H1 (cell line): ENCODE data around the gene COL12A1. TPM values are rescaled to one million over a fixed set of nuclear protein-coding genes. Genes with fewer than 3 reads are reported as not detected.

Experiments
- EZH2 ChIP-seq: fragments of 200-600 bp; sonication (generic); IDR thresholded peaks from 2 replicates; pipeline ENCODE4 v1.7.1; 2012; ENCODE audit warnings: low read depth, mild to moderate bottlenecking, moderate library complexity, low read length, inconsistent platforms; ENCODE audit not compliant: severe bottlenecking
- SRF ChIP-seq: IDR thresholded peaks from 2 replicates; pipeline ENCODE4 v1.6.1; 2011; ENCODE audit warnings: mild to moderate bottlenecking, low read depth, low read length, moderate library complexity
- polyA plus RNA-seq, 7 experiments: library from polyadenylated mRNA; depleted of rRNA in 3 of 7; stranded (reverse) in 5 of 7; unstranded in 2 of 7; fragments of >200 nt in 5 of 7; fragments of 200-250 nt in 2 of 7; gene quantifications; 1 replicate in 5 of 7; 2 replicates in 1 of 7; 4 replicates in 1 of 7; pipeline versions ENCODE4 v1.2.1 to v1.2.3, GENCODE V29; 2011 to 2013; ENCODE audit warnings: missing spikeins in 2 of 7, mixed read lengths in 2 of 7
- total RNA-seq: library from RNA; stranded (reverse); fragmentation: NEBNext Ultra II Directional; extraction: Animal tissue kit (Norgen Biotek cat#: 25700); gene quantifications from 2 replicates; pipeline ENCODE4 v1.2.1, GENCODE V29; 2021

The COL12A1 gene
- total and polyA plus RNA-seq, 2 of the 8 experiments (the other 6 are each of a cell fraction or from before 2014, with no cell fraction given): 1.4 to 4.7 TPM

- TF ChIP-seq EZH2: no peak
- TF ChIP-seq SRF: no peak
Measured at GRCh38 chr6:75157336-75157735, 48.5 kb downstream of the COL12A1 start (continued).
